Liver (tissue), 9 donors: ENCODE results near the gene ERC2. TPM values are rescaled to one million over a fixed set of nuclear protein-coding genes. Genes with fewer than 3 reads are reported as not detected.

Experiments
- DNase-seq: peaks from one replicate; pipeline ENCODE4 v3.0.0-alpha.2; 2017; ENCODE audit warnings: low spot score
- H3K27ac ChIP-seq, 2 donors: one replicate each; pipeline ENCODE4 v1.7.0; 2013; ENCODE audit warnings: inconsistent platforms in 2 of 2, low read length in 2 of 2, control low read depth in 1 of 2, low read depth in 1 of 2, mild to moderate bottlenecking in 1 of 2
- H3K27me3 ChIP-seq, 4 donors: one replicate each; pipeline versions ENCODE4 v1.6.1 to v1.7.0; 2013; ENCODE audit warnings: low read length in 3 of 4, inconsistent platforms in 1 of 4, mild to moderate bottlenecking in 1 of 4, moderate library complexity in 1 of 4; ENCODE audit not compliant: control insufficient read depth in 4 of 4, insufficient read depth in 4 of 4
- H3K36me3 ChIP-seq, 4 donors: one replicate each; pipeline versions ENCODE4 v1.6.1 to v1.7.0; 2013; ENCODE audit warnings: low read length in 3 of 4, mild to moderate bottlenecking in 3 of 4, low read depth in 1 of 4, moderate library complexity in 1 of 4; ENCODE audit not compliant: control insufficient read depth in 4 of 4, insufficient read depth in 3 of 4
- H3K4me1 ChIP-seq, 4 donors: one replicate each; pipeline versions ENCODE4 v1.6.1 to v1.7.0; 2013; ENCODE audit warnings: low read length in 3 of 4, mild to moderate bottlenecking in 3 of 4, moderate library complexity in 1 of 4; ENCODE audit not compliant: control insufficient read depth in 4 of 4, insufficient read depth in 4 of 4
- H3K4me3 ChIP-seq, 3 donors: one replicate each; pipeline versions ENCODE4 v1.6.1 to v1.7.0; 2013; ENCODE audit warnings: low read length in 3 of 3, control low read depth in 1 of 3, low read depth in 1 of 3, mild to moderate bottlenecking in 1 of 3
- H3K9ac ChIP-seq, 2 donors: one replicate each; pipeline ENCODE4 v1.7.0; 2013; ENCODE audit warnings: low read length in 2 of 2, mild to moderate bottlenecking in 2 of 2, moderate library complexity in 2 of 2, control low read depth in 1 of 2, low read depth in 1 of 2
- H3K9me3 ChIP-seq, 4 donors: one replicate each; pipeline versions ENCODE4 v1.6.1 to v1.7.0; 2013; ENCODE audit warnings: low read length in 3 of 4; ENCODE audit not compliant: control insufficient read depth in 4 of 4
- EGR1 ChIP-seq, 2 donors: IDR thresholded peaks; 2 replicates each; pipeline ENCODE4 v1.6.1; 2016 to 2018; ENCODE audit warnings: antibody characterized with exemption in 2 of 2, low read depth in 2 of 2
- FOXA2 ChIP-seq: IDR thresholded peaks from 2 replicates; pipeline ENCODE4 v1.6.1; 2016; ENCODE audit warnings: antibody characterized with exemption
- GABPA ChIP-seq, 2 donors: IDR thresholded peaks in 1 of 2; conservative IDR thresholded peaks in 1 of 2; 2 replicates each; pipeline ENCODE4 v1.6.1; 2016; ENCODE audit warnings: antibody characterized with exemption in 2 of 2, mild to moderate bottlenecking in 1 of 2, moderate library complexity in 1 of 2
- HNF4A ChIP-seq, 2 donors: conservative IDR thresholded peaks; 2 replicates each; pipeline ENCODE4 v1.6.1; 2016; ENCODE audit warnings: antibody characterized with exemption in 2 of 2, mild to moderate bottlenecking in 2 of 2
- HNF4G ChIP-seq: IDR thresholded peaks from 2 replicates; pipeline ENCODE4 v1.6.1; 2016; ENCODE audit warnings: antibody characterized with exemption
- JUND ChIP-seq, 2 donors: IDR thresholded peaks; 2 replicates each; pipeline ENCODE4 v1.6.1; 2016; ENCODE audit warnings: antibody characterized with exemption in 2 of 2
- NR2F2 ChIP-seq: IDR thresholded peaks from 2 replicates; pipeline ENCODE4 v1.6.1; 2016; ENCODE audit warnings: antibody characterized with exemption
- RAD21 ChIP-seq, 2 donors: IDR thresholded peaks; 2 replicates each; pipeline ENCODE4 v1.6.1; 2016; ENCODE audit warnings: antibody characterized with exemption in 2 of 2, mild to moderate bottlenecking in 2 of 2
- RXRA ChIP-seq, 2 donors: IDR thresholded peaks; 2 replicates each; pipeline ENCODE4 v1.6.1; 2017 to 2018; ENCODE audit warnings: antibody characterized with exemption in 2 of 2, mild to moderate bottlenecking in 1 of 2
- SP1 ChIP-seq: IDR thresholded peaks from 2 replicates; pipeline ENCODE4 v1.6.1; 2018; ENCODE audit warnings: antibody characterized with exemption, mild to moderate bottlenecking
- TAF1 ChIP-seq: conservative IDR thresholded peaks from 2 replicates; pipeline ENCODE4 v1.6.1; 2016; ENCODE audit warnings: antibody characterized with exemption, mild to moderate bottlenecking
- YY1 ChIP-seq: IDR thresholded peaks from 2 replicates; pipeline ENCODE4 v1.6.1; 2016; ENCODE audit warnings: antibody characterized with exemption, mild to moderate bottlenecking
- WGBS: extraction: QIAGEN DNeasy Blood & Tissue Kit; methylation state at CpG from one replicate; pipeline ENCODE4 v1.1.7; 2013; 5-methylcytosine and 5-hydroxymethylcytosine counted together
- polyA plus RNA-seq, 2 donors: library from polyadenylated mRNA; stranded (reverse) in 1 of 2; unstranded in 1 of 2; fragments of 200-250 nt in 1 of 2; fragments of >200 nt in 1 of 2; fragmentation: Nextera tagmentation in 1 of 2; extraction: Ambion mirVana in 1 of 2; gene quantifications; one replicate each; pipeline versions ENCODE4 v1.2.1 to v1.2.3, GENCODE V29; 2013 to 2015
- total RNA-seq, 2 donors: library from RNA; depleted of rRNA; stranded (reverse); fragments of >200 nt; gene quantifications; one replicate each; pipeline ENCODE4 v1.2.3, GENCODE V29; 2014
- TF ChIP-seq, protein P1 (sequence below): IDR thresholded peaks from 2 replicates; pipeline ENCODE4 v1.6.1; 2016; ENCODE audit warnings: antibody characterized with exemption
- TF ChIP-seq, protein P2 (sequence below): IDR thresholded peaks from 2 replicates; pipeline ENCODE4 v1.6.1; 2016; ENCODE audit warnings: antibody characterized with exemption
- TF ChIP-seq, protein P3 (sequence below): fragments of 150-350 bp; IDR thresholded peaks from 2 replicates; pipeline ENCODE4 v1.5.1; 2017; ENCODE audit warnings: improper control_type of control experiment, low read depth, low read length; ENCODE audit not compliant: missing input control
- TF ChIP-seq, protein P4 (sequence below): IDR thresholded peaks from 2 replicates; pipeline ENCODE4 v1.6.1; 2016; ENCODE audit warnings: antibody characterized with exemption
- donor health status: healthy.
- donor health status: healthy.
- donor health status: healthy.
- donor health status: healthy.
- donor health status: healthy.

Gene ERC2
- total and polyA plus RNA-seq, 4 donors = 0.14 to 0.25 TPM; not detected in 2

DNA sequence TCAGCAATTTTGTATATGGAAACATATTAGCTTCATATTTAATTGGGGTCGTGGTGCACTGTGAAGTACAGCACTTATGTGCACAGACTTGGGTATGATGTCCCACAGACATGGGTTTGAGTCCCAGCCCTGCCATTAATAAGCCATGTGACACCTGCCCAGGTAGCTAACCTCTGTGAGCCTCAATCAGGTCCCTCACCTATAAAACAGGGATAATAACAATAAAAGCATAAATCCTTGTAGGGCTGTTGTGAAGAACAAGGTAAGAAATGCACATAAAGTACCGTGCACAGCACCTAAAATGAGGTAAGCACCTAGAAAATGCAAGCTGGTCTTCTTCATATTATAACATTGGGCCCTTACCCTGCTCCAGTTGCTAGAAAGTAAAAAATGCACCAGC lies 807.6 kb downstream of the ERC2 start:
- DNase-seq = no peak
- Histone ChIP-seq H3K27ac (no peak overlapping the region), H3K4me1 (no peaks in the 10 kb centered on the region), H3K4me3 (no peak overlapping the region), H3K27me3 (no peaks in the 10 kb centered on the region), H3K9me3 (no peaks in the 10 kb centered on the region), H3K36me3 (no peaks in the 10 kb centered on the region), H3K9ac (no peak overlapping the region)
- TF ChIP-seq HNF4G (no peak), TAF1 (no peak), GABPA (IDR thresholded peaks at IDR 0.05 in 1 of 2, conservative IDR thresholded peaks at IDR 0.05 in 1 of 2) (no peak), EGR1 (IDR thresholded peaks at IDR 0.05; ENCODE audit: low read depth in 2 of 2) (no peak), YY1 (no peak)
- WGBS = 81% methylated on average over 2 of the region's 2 CpGs

DNA sequence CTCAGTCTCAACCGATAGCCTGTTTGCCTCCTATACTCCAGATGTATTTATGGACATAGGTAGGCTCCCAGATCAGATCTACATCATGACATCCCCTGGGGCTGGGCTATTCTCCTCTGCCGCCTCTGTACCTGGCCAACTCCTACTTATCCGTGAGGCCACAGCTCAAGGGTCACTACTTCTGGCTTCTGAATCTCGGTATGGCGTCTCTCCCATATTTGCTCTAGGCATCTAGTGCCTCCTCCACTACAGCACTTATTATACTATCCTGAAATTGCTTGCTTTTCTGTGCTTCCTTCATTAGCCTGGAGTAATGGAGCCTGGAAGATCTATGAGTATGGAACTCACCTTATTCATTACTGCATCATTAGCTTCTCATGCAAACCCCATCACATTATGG lies 808.6 kb downstream of the ERC2 start:
- no peak overlapping the region for H3K4me3 ChIP-seq
- WGBS = 83% methylated on average over 5 of the region's 5 CpGs
- DNase-seq = no peak

More for the DNA sequence above, 808.6 kb downstream of the ERC2 start:
- no peaks in the 10 kb centered on the region for H3K9me3 ChIP-seq
- H3K4me1 ChIP-seq = no peaks in the 10 kb centered on the region
- no peak overlapping the region for H3K27ac ChIP-seq
- no peaks in the 10 kb centered on the region for H3K36me3 ChIP-seq
- no peak for TF ChIP-seq GABPA (IDR thresholded peaks at IDR 0.05 in 1 of 2, conservative IDR thresholded peaks at IDR 0.05 in 1 of 2)
- no peak for TF ChIP-seq TAF1
- TF ChIP-seq, protein P1, sequence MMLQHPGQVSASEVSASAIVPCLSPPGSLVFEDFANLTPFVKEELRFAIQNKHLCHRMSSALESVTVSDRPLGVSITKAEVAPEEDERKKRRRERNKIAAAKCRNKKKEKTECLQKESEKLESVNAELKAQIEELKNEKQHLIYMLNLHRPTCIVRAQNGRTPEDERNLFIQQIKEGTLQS = no peak
- TF ChIP-seq, protein P2, sequence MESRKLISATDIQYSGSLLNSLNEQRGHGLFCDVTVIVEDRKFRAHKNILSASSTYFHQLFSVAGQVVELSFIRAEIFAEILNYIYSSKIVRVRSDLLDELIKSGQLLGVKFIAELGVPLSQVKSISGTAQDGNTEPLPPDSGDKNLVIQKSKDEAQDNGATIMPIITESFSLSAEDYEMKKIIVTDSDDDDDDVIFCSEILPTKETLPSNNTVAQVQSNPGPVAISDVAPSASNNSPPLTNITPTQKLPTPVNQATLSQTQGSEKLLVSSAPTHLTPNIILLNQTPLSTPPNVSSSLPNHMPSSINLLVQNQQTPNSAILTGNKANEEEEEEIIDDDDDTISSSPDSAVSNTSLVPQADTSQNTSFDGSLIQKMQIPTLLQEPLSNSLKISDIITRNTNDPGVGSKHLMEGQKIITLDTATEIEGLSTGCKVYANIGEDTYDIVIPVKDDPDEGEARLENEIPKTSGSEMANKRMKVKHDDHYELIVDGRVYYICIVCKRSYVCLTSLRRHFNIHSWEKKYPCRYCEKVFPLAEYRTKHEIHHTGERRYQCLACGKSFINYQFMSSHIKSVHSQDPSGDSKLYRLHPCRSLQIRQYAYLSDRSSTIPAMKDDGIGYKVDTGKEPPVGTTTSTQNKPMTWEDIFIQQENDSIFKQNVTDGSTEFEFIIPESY = no peak
- TF ChIP-seq YY1 = no peak
- TF ChIP-seq RXRA (IDR thresholded peaks at IDR 0.05) = no peak
- TF ChIP-seq NR2F2 = no peak
- TF ChIP-seq, protein P3, sequence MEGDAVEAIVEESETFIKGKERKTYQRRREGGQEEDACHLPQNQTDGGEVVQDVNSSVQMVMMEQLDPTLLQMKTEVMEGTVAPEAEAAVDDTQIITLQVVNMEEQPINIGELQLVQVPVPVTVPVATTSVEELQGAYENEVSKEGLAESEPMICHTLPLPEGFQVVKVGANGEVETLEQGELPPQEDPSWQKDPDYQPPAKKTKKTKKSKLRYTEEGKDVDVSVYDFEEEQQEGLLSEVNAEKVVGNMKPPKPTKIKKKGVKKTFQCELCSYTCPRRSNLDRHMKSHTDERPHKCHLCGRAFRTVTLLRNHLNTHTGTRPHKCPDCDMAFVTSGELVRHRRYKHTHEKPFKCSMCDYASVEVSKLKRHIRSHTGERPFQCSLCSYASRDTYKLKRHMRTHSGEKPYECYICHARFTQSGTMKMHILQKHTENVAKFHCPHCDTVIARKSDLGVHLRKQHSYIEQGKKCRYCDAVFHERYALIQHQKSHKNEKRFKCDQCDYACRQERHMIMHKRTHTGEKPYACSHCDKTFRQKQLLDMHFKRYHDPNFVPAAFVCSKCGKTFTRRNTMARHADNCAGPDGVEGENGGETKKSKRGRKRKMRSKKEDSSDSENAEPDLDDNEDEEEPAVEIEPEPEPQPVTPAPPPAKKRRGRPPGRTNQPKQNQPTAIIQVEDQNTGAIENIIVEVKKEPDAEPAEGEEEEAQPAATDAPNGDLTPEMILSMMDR = no peak
- TF ChIP-seq HNF4G = no peak
- TF ChIP-seq HNF4A (conservative IDR thresholded peaks at IDR 0.05) = no peak
- no peak for TF ChIP-seq FOXA2
- TF ChIP-seq JUND (IDR thresholded peaks at IDR 0.05) = no peak
- TF ChIP-seq, protein P4, sequence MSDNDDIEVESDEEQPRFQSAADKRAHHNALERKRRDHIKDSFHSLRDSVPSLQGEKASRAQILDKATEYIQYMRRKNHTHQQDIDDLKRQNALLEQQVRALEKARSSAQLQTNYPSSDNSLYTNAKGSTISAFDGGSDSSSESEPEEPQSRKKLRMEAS = no peak
- TF ChIP-seq RAD21 (IDR thresholded peaks at IDR 0.05) = no peak
- no peak for TF ChIP-seq SP1
- TF ChIP-seq EGR1 (IDR thresholded peaks at IDR 0.05; ENCODE audit: low read depth in 2 of 2) = no peak
- H3K27me3 ChIP-seq = no peaks in the 10 kb centered on the region
- H3K9ac ChIP-seq = no peak overlapping the region
